Measurements from ENCODE around the gene PAM.
"Not testable (repeated sequence)": the region's sequence is repeated elsewhere in the genome, so short reads cannot be mapped to it uniquely, and the experiment has no call there.

The PAM gene

GRCh38 chr5:102773133-102773532 is 18.0 kb downstream of the PAM start:
- no peak overlapping the region for H3K4me3 ChIP-seq (ENCODE audit: low read depth, low read length)
- DNase-seq (ENCODE audit: low read depth) = no peak
- no peak for TF ChIP-seq CTCF (IDR thresholded peaks at IDR 0.05; ENCODE audit: low read depth, low read length, missing control alignments)
- in situ Hi-C loops (cut with HindIII; ENCODE audit: low sequenced_read_pairs) = no loop called here

GRCh38 chr5:102775756-102776155 is 20.7 kb downstream of the PAM start:
- H3K4me3 ChIP-seq (ENCODE audit: low read depth, low read length); in situ Hi-C loops (cut with HindIII; ENCODE audit: low sequenced_read_pairs): not testable (repeated sequence)

GRCh38 chr5:102777099-102777498 is 22.0 kb downstream of the PAM start:
- in situ Hi-C loops (cut with HindIII; ENCODE audit: low sequenced_read_pairs) = no loop called here
- no peak for TF ChIP-seq CTCF (IDR thresholded peaks at IDR 0.05; ENCODE audit: low read depth, low read length, missing control alignments)
- no peak overlapping the region for H3K4me3 ChIP-seq (ENCODE audit: low read depth, low read length)
- DNase-seq (ENCODE audit: low read depth) = no peak

More at GRCh38 chr5:102775756-102776155, 20.7 kb downstream of the PAM start:
- not testable (repeated sequence) for DNase-seq (ENCODE audit: low read depth)

- no peak for TF ChIP-seq CTCF (IDR thresholded peaks at IDR 0.05; ENCODE audit: low read depth, low read length, missing control alignments)
- H3K4me3 ChIP-seq (ENCODE audit: low read depth, low read length) = no peak overlapping the region
- in situ Hi-C loops (cut with HindIII; ENCODE audit: low sequenced_read_pairs) = no loop called here
- peak; percentile 79 for DNase-seq (ENCODE audit: low read depth)
These were observed 23.4 kb downstream of the PAM start for GRCh38 chr5:102778478-102778877.

- H3K4me3 ChIP-seq (ENCODE audit: low read depth, low read length) = no peak overlapping the region
- TF ChIP-seq CTCF (IDR thresholded peaks at IDR 0.05; ENCODE audit: low read depth, low read length, missing control alignments) = no peak
- DNase-seq (ENCODE audit: low read depth) = no peak
- in situ Hi-C loops (cut with HindIII; ENCODE audit: low sequenced_read_pairs) = no loop called here
These were observed 26.3 kb downstream of the PAM start for GRCh38 chr5:102781359-102781758.

- DNase-seq (ENCODE audit: low read depth) = no peak
- in situ Hi-C loops (cut with HindIII; ENCODE audit: low sequenced_read_pairs) = no loop called here
- no peak for TF ChIP-seq CTCF (IDR thresholded peaks at IDR 0.05; ENCODE audit: low read depth, low read length, missing control alignments)
- no peak overlapping the region for H3K4me3 ChIP-seq (ENCODE audit: low read depth, low read length)
These were observed 26.7 kb downstream of the PAM start for GRCh38 chr5:102781786-102782185.

- DNase-seq (ENCODE audit: low read depth) = no peak
- H3K4me3 ChIP-seq (ENCODE audit: low read depth, low read length) = no peak overlapping the region
- in situ Hi-C loops (cut with HindIII; ENCODE audit: low sequenced_read_pairs) = no loop called here
- no peak for TF ChIP-seq CTCF (IDR thresholded peaks at IDR 0.05; ENCODE audit: low read depth, low read length, missing control alignments)
These were observed 27.2 kb downstream of the PAM start for GRCh38 chr5:102782217-102782872.

Measured in astrocyte of the cerebellum (primary cell).